T47D (cell line): ENCODE measurements around the gene C2CD5.
"Not testable (repeated sequence)": the region's sequence is repeated elsewhere in the genome, so short reads cannot be mapped to it uniquely, and the experiment has no call there.

Experiments used
- DNase-seq, 2 experiments: peaks; one replicate each; pipeline versions ENCODE4 v3.0.0 to v3.0.0-alpha.2; 2011 to 2012; ENCODE audit warnings: low read depth in 1 of 2, low spot score in 1 of 2
- JUND ChIP-seq: IDR thresholded peaks from 2 replicates; pipeline ENCODE4 v1.6.1; 2012; ENCODE audit warnings: low read depth
- in situ Hi-C: cut with HindIII; loops from 2 replicates; pipeline ENCODE4 v1.10.0; 2016; ENCODE audit warnings: low sequenced_read_pairs, low pct_unique_long_range_greater_than_20kb

The C2CD5 gene

GRCh38 chr12:22544038-22544979 is at the start of gene C2CD5:
Gene C2CD5 (minus strand): TSS chr12:22544542. CDS start chr12:22544150, 392 bp downstream.
- in situ Hi-C loops, result no loop called here
- TF ChIP-seq JUND, result no peak
- DNase-seq, result peak; percentile 73 to 99

DNA sequence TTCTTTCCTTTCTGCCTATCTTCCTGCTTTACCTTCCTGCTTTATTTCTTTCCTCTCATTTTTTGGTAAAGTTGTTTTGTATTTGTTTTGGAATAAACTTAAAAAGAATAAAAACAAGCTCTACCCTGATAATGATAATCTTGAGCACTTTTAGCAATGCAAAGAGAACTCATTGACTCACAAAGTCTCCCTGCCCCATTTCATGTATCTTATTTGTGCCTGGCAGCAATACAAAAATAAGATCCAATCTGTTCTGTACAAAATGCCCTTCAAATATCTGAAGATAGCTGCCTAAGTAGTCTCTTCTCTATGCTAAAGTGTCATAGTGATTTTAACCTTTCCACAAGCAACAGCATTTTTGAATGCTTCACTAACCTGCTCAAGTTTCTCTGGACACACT is 49.5 kb upstream of the C2CD5 start:
- TF ChIP-seq JUND, result no peak
- in situ Hi-C loops, result no loop called here
- DNase-seq, result no peak

DNA sequence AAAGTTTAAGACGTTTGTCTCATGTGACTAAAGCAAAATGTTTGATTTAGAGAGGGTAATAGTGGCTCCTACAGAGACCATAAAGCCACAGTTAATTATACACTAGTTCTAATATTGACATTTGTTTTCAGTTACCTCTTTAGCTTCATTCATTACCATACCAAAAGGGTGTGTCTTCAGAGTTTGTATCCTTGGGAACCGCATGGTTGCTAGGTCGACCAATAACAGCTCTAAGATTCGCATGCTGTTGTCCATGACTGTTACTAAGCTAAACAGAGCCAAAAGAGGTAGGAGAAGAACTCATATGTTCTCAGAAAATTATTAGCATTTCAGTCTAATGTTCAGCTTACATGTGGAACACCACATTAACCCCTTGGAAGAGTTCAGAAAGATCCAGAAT is 44.5 kb upstream of the C2CD5 start:
- peak in 1 of 2 experiments; percentile 18 for DNase-seq
- no peak for TF ChIP-seq JUND
- in situ Hi-C loops, result no loop called here

GRCh38 chr12:22578328-22578727 is 34.0 kb upstream of the C2CD5 start:
- no peak for TF ChIP-seq JUND
- peak in 1 of 2 experiments; percentile 30 for DNase-seq
- in situ Hi-C loops, result no loop called here

DNA sequence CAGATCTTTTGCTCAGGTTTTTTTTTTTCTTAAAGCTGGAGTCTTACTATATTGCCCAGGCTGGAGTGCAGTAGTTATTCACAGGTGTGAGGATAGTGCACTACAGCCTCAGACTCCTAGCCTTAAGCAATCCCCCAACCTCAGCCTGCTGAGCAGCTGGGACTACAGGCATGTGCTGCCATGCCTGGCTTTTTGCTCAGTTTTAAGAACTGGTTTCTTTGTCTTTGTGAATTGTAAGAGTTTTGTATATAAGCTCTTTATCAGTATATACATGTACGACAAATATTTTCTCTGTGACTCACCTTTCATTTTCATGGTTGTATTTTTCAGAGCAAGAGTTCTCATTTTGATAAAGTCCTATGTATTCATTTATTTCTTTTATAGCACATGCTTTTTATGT is 33.3 kb upstream of the C2CD5 start:
- no peak for DNase-seq
- no peak for TF ChIP-seq JUND
- in situ Hi-C loops, result no loop called here

DNA sequence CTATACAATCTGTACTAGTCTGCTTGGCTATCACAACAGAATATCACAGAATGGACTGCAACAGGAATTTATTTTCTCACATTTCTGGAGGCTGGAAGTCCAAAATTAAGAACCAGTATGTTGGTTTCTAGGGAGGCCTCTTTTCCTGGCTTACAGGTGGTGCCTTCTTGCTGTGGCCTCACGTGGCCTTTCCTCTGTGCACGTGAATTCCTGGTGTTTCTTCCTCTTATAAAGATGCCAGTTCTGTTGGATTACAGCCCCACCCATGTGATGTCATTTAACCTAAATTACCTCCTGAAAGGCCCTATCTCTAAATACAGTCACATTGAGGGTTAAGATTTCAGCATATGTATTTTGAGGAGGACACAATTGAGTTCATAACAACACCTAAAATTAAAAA is 32.1 kb upstream of the C2CD5 start:
- DNase-seq, result no peak
- in situ Hi-C loops, result no loop called here
- TF ChIP-seq JUND, result no peak

DNA sequence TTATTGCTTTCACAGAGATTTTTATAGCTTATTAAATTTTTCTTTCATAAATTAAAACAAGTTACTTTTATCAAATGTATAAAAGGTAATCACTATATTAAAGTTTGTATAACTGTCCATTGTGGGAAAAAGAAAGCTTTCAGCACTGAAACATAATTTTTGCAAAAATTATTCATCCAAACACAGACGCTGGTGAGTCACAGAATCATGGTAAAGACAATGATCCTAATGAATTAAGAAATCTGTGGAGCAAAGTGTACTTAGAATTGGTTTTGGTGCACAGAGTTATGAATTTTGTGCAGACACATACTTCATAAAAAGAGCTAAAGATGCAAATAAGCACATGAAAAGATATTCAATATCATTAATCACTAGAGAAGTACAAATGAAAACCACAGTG is 31.7 kb upstream of the C2CD5 start:
- in situ Hi-C loops, result no loop called here
- no peak for TF ChIP-seq JUND
- no peak for DNase-seq

GRCh38 chr12:22574921-22575320 is 30.6 kb upstream of the C2CD5 start:
- TF ChIP-seq JUND, result no peak
- in situ Hi-C loops, result no loop called here
- DNase-seq, result no peak

DNA sequence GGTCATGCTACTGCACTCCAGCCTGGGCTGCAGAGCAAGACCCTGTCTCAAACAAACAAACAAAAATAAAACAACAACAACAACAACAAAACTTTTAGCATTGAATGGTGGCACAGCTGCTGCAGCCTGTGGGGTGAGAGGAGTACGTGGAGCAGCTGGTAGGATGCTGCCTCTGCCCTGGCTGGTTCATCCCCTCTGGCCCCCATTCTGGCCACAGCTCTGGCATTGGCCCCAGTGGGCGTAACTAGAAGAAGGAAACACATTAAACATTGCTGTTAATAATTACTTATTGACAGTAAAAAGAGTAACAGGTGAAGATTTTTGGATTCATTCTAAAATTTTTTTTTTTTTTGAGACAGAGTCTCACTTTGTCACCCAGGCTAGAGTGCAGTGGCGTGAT is 28.8 kb upstream of the C2CD5 start:
- TF ChIP-seq JUND, result no peak
- in situ Hi-C loops, result no loop called here

DNA sequence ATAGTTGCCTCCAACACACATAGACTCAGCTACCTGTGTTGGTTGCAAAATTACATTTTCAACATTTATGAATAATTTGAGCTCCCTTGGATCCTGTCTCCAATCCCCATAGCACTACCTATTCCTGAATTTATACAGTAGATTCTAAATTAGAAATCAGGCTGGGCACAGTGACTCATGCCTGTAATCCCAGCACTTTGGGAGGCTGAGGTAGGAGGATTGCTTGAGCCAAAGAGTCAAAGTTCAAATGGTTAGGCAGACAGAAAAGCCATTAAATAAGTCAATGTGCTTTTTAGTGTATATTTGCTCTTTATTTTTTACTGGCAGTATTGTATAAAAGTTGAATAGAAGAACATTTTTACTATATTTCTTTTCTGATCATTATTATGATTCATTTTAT is 24.9 kb upstream of the C2CD5 start:
- in situ Hi-C loops, result no loop called here
- no peak for DNase-seq
- no peak for TF ChIP-seq JUND

More for the DNA sequence above, 28.8 kb upstream of the C2CD5 start:
- DNase-seq, result no peak

- TF ChIP-seq JUND, result no peak
- no peak for DNase-seq
- in situ Hi-C loops, result no loop called here
These were observed 18.0 kb upstream of the C2CD5 start for GRCh38 chr12:22562036-22563028.

- DNase-seq, in situ Hi-C loops: not testable (repeated sequence)
These were observed 10.4 kb upstream of the C2CD5 start for GRCh38 chr12:22554750-22555149.

GRCh38 chr12:22551624-22552023 is 7.3 kb upstream of the C2CD5 start:
- DNase-seq, result no peak
- no peak for TF ChIP-seq JUND
- in situ Hi-C loops, result no loop called here
